Measurements from ENCODE around the gene ALX1. TPM values are rescaled to one million over a fixed set of nuclear protein-coding genes. Genes with fewer than 3 reads are reported as not detected.

ALX1 gene
- total RNA-seq, 1 experiment from 2014 or later = 2.1 TPM

- Histone ChIP-seq H3K4me2 (ENCODE audit: insufficient read depth, insufficient read length, low read length) (no peak overlapping the region), H4K91ac (ENCODE audit: insufficient read length, low read depth, low read length) (no peak overlapping the region), H3K9me3 (ENCODE audit: control insufficient read depth, low read depth, low read length) (no peaks in the 10 kb centered on the region), H3K27me3 (ENCODE audit: insufficient read depth, low read length) (no peaks in the 10 kb centered on the region), H2BK12ac (ENCODE audit: insufficient read length, low read depth, low read length) (no peak overlapping the region), H4K8ac (replicated peaks; ENCODE audit: insufficient read length, low read depth, low read length) (no peak overlapping the region), H2AK5ac (ENCODE audit: insufficient read length, low read length) (no peak overlapping the region), H3K23me2 (ENCODE audit: insufficient read length, low read depth, low read length, poor library complexity, severe bottlenecking) (no peaks in the 10 kb centered on the region), H3K79me1 (ENCODE audit: insufficient read depth, low read depth, low read length, poor library complexity, severe bottlenecking) (no peaks in the 10 kb centered on the region), H2AFZ (ENCODE audit: low read length) (no peak overlapping the region), H3K79me2 (ENCODE audit: insufficient read depth, low read length) (no peaks in the 10 kb centered on the region), H4K20me1 (ENCODE audit: control insufficient read depth, insufficient read depth, insufficient read length) (no peaks in the 10 kb centered on the region), H2BK15ac (ENCODE audit: low read depth, low read length) (no peak overlapping the region), H3K9ac (ENCODE audit: extremely low read depth, insufficient read length, low read length) (no peak overlapping the region), H3K23ac (ENCODE audit: insufficient read length, low read depth, low read length) (no peak overlapping the region), H2BK120ac (ENCODE audit: low read depth, low read length, poor library complexity, severe bottlenecking) (no peak overlapping the region), H3K4me1 (ENCODE audit: insufficient read depth, low read length) (no peaks in the 10 kb centered on the region), H3K4ac (ENCODE audit: low read depth, low read length) (no peak overlapping the region), H3T11ph (ENCODE audit: low read length) (no peak overlapping the region), H2BK5ac (ENCODE audit: insufficient read length, low read length) (no peak overlapping the region), H3K18ac (ENCODE audit: insufficient read length, low read depth, low read length) (no peak overlapping the region), H3K14ac (ENCODE audit: insufficient read depth, low read length) (no peak overlapping the region), H2BK20ac (ENCODE audit: low read depth, low read length, poor library complexity, severe bottlenecking) (no peak overlapping the region), H3K56ac (ENCODE audit: insufficient read length, low read depth, low read length) (no peak overlapping the region), H4K5ac (ENCODE audit: insufficient read length, low read depth, low read length) (no peak overlapping the region), H3K27ac (ENCODE audit: insufficient read length, low read depth, low read length) (no peak overlapping the region)
- no peak overlapping the region for H3K4me3 Mint-ChIP-seq
- no peaks in the 10 kb centered on the region for H3K36me3 Mint-ChIP-seq (ENCODE audit: insufficient read depth in 1 of 3, low read depth in 3 of 3)
- H3K27me3 Mint-ChIP-seq (ENCODE audit: low read depth) = no peaks in the 10 kb centered on the region
- H3K9me3 Mint-ChIP-seq = no peaks in the 10 kb centered on the region
- TF ChIP-seq CTCF (conservative IDR thresholded peaks at IDR 0.05) = no peak
- peaks cover under 1 to 2% of the 10 kb centered on the region in 2 experiments; a peak in 2 of 4 replicates for H3K4me1 Mint-ChIP-seq
- H3K27ac Mint-ChIP-seq = no peak overlapping the region
- WGBS (ENCODE audit: extremely low coverage, insufficient read length, low lambda C conversion rate) = no CpG with 5 or more reads among the region's 7 CpGs
- no peak for DNase-seq
Measured at GRCh38 chr12:85301051-85301450, 21.0 kb downstream of the ALX1 start.

Data from H9 (cell line).